Stimulated activated naive B cell treated with anti-CD40 and anti-IgM and Interleukin-4, amounts not matched to agents 10 μg/mL and 1 μg/mL and 100 μg/mL, for 72 hours (primary cell): Measurements from ENCODE around the gene SHISA9.
"Not testable (repeated sequence)": the region's sequence is repeated elsewhere in the genome, so short reads cannot be mapped to it uniquely, and the experiment has no call there.

Experiments
- ATAC-seq, 2 donors: fragments of 150-1000 bp; cut with Tn5 transposase; replicated peaks; 2 replicates each; pipeline ENCODE4 v1.10.0; 2021; ENCODE audit warnings: moderate library complexity in 1 of 2
- DNase-seq: peaks from one replicate; pipeline ENCODE4 v3.0.0; 2021
- H3K27ac Mint-ChIP-seq: one replicate; pipeline ENCODE4 v1.8.0; 2022; ENCODE audit warnings: mild to moderate bottlenecking, mixed read lengths
- H3K27me3 Mint-ChIP-seq, 2 donors: one replicate each; pipeline ENCODE4 v1.8.0; 2022; ENCODE audit warnings: mixed read lengths in 2 of 2
- H3K36me3 Mint-ChIP-seq, 2 donors: one replicate each; pipeline ENCODE4 v1.8.0; 2022; ENCODE audit warnings: mixed read lengths in 2 of 2, mild to moderate bottlenecking in 1 of 2
- H3K4me1 Mint-ChIP-seq, 2 donors: one replicate each; pipeline ENCODE4 v1.8.0; 2022; ENCODE audit warnings: mixed read lengths in 2 of 2, mild to moderate bottlenecking in 1 of 2
- H3K4me3 Mint-ChIP-seq, 2 donors: one replicate each; pipeline ENCODE4 v1.8.0; 2022; ENCODE audit warnings: mild to moderate bottlenecking in 2 of 2, mixed read lengths in 2 of 2, moderate library complexity in 1 of 2
- H3K9me3 Mint-ChIP-seq, 2 donors: one replicate each; pipeline ENCODE4 v1.8.0; 2022; ENCODE audit warnings: mixed read lengths in 2 of 2, mild to moderate bottlenecking in 1 of 2

The SHISA9 gene

GRCh38 chr16:12901597-12902461 is at the start of gene SHISA9:
Gene SHISA9, plus strand, starts transcription at chr16:12901598.
- no peak for DNase-seq
- H3K27ac Mint-ChIP-seq, result peak within 1 kb of the TSS; percentile 56
- peaks cover 53 to 82% of the 10 kb centered on the region in 2 donors for H3K27me3 Mint-ChIP-seq
- H3K36me3 Mint-ChIP-seq, result no peaks in the 10 kb centered on the region
- H3K4me1 Mint-ChIP-seq, result peaks cover 6 to 10% of the 10 kb centered on the region in 2 donors
- no peaks in the 10 kb centered on the region for H3K9me3 Mint-ChIP-seq
- ATAC-seq, result no peak
- H3K4me3 Mint-ChIP-seq, result peak within 1 kb of the TSS; percentile 63 to 66

GRCh38 chr16:12853972-12854371 is 47.4 kb upstream of the SHISA9 start:
- Mint-ChIP-seq H3K4me1 (no peaks in the 10 kb centered on the region), H3K36me3 (peaks cover 0 to 4% of the 10 kb centered on the region in 2 donors), H3K4me3 (no peak overlapping the region), H3K27me3 (peaks cover 13 to 17% of the 10 kb centered on the region in 2 donors), H3K9me3 (peaks cover 5 to 13% of the 10 kb centered on the region in 2 donors), H3K27ac (no peak overlapping the region)
- no peak for ATAC-seq
- DNase-seq, result no peak

GRCh38 chr16:12857435-12857834 is 44.0 kb upstream of the SHISA9 start:
- DNase-seq, H3K27ac Mint-ChIP-seq, H3K4me1 Mint-ChIP-seq, H3K36me3 Mint-ChIP-seq, ATAC-seq, H3K4me3 Mint-ChIP-seq: not testable (repeated sequence)
- Mint-ChIP-seq H3K9me3 (peaks cover 5 to 13% of the 10 kb centered on the region in 2 donors), H3K27me3 (peaks cover 7 to 14% of the 10 kb centered on the region in 2 donors)

- ATAC-seq (no peak), DNase-seq (no peak)
- Mint-ChIP-seq H3K4me3 (no peak overlapping the region), H3K9me3 (peaks cover 3 to 4% of the 10 kb centered on the region in 2 donors), H3K36me3 (peaks cover 0 to 2% of the 10 kb centered on the region in 2 donors), H3K4me1 (no peaks in the 10 kb centered on the region), H3K27ac (no peak overlapping the region), H3K27me3 (peaks cover 14 to 30% of the 10 kb centered on the region in 2 donors)
Measured at GRCh38 chr16:12862327-12862726, 39.1 kb upstream of the SHISA9 start.

GRCh38 chr16:12862941-12863340 is 38.5 kb upstream of the SHISA9 start:
- peaks cover 14 to 30% of the 10 kb centered on the region in 2 donors for H3K27me3 Mint-ChIP-seq
- no peak overlapping the region for H3K4me3 Mint-ChIP-seq
- H3K36me3 Mint-ChIP-seq, result no peaks in the 10 kb centered on the region
- H3K4me1 Mint-ChIP-seq, result no peaks in the 10 kb centered on the region
- DNase-seq, result no peak
- no peak for ATAC-seq
- no peak overlapping the region for H3K27ac Mint-ChIP-seq
- peaks cover 0 to 1% of the 10 kb centered on the region in 2 donors for H3K9me3 Mint-ChIP-seq

GRCh38 chr16:12866981-12867551 is 34.3 kb upstream of the SHISA9 start:
- Mint-ChIP-seq H3K4me1 (peaks cover 7 to 13% of the 10 kb centered on the region in 2 donors), H3K9me3 (peaks cover 13 to 15% of the 10 kb centered on the region in 2 donors), H3K36me3 (no peaks in the 10 kb centered on the region), H3K4me3 (no peak overlapping the region), H3K27me3 (peaks cover 14 to 20% of the 10 kb centered on the region in 2 donors), H3K27ac (no peak overlapping the region)
- ATAC-seq (no peak), DNase-seq (no peak)

GRCh38 chr16:12868169-12868568 is 33.2 kb upstream of the SHISA9 start:
- DNase-seq (no peak), ATAC-seq (no peak)
- Mint-ChIP-seq H3K27me3 (peaks cover 6 to 11% of the 10 kb centered on the region in 2 donors), H3K4me3 (no peak overlapping the region), H3K9me3 (peaks cover 13 to 16% of the 10 kb centered on the region in 2 donors), H3K27ac (no peak overlapping the region), H3K36me3 (no peaks in the 10 kb centered on the region), H3K4me1 (peaks cover 8 to 15% of the 10 kb centered on the region in 2 donors)

- no peak for ATAC-seq
- H3K36me3 Mint-ChIP-seq, result no peaks in the 10 kb centered on the region
- no peak for DNase-seq
- peaks cover 8 to 20% of the 10 kb centered on the region in 2 donors for H3K4me1 Mint-ChIP-seq
- H3K9me3 Mint-ChIP-seq, result peaks cover 13 to 16% of the 10 kb centered on the region in 2 donors
- H3K4me3 Mint-ChIP-seq, result no peak overlapping the region
- H3K27ac Mint-ChIP-seq, result no peak overlapping the region
- H3K27me3 Mint-ChIP-seq, result peaks cover 5 to 10% of the 10 kb centered on the region in 2 donors
Measured at GRCh38 chr16:12868788-12869187, 32.6 kb upstream of the SHISA9 start.

GRCh38 chr16:12869698-12870427 is 31.5 kb upstream of the SHISA9 start:
- Mint-ChIP-seq H3K27ac (no peak overlapping the region), H3K4me3 (no peak overlapping the region), H3K9me3 (peaks cover 13 to 16% of the 10 kb centered on the region in 2 donors), H3K36me3 (no peaks in the 10 kb centered on the region), H3K4me1 (peaks cover 8 to 20% of the 10 kb centered on the region in 2 donors), H3K27me3 (no peaks in the 10 kb centered on the region)
- DNase-seq (no peak), ATAC-seq (no peak)

- Mint-ChIP-seq H3K4me1 (peaks cover 8 to 20% of the 10 kb centered on the region in 2 donors), H3K36me3 (no peaks in the 10 kb centered on the region), H3K27ac (peak overlapping the region; percentile 2), H3K27me3 (no peaks in the 10 kb centered on the region), H3K9me3 (peaks cover 11 to 16% of the 10 kb centered on the region in 2 donors), H3K4me3 (no peak overlapping the region)
- DNase-seq, result no peak
- ATAC-seq, result no peak
Measured at GRCh38 chr16:12871784-12872183, 29.6 kb upstream of the SHISA9 start.

- H3K27me3 Mint-ChIP-seq, result peaks cover 0 to 5% of the 10 kb centered on the region in 2 donors
- H3K27ac Mint-ChIP-seq, result no peak overlapping the region
- peaks cover 11 to 16% of the 10 kb centered on the region in 2 donors for H3K9me3 Mint-ChIP-seq
- H3K4me3 Mint-ChIP-seq, result no peak overlapping the region
- no peak for DNase-seq
- peaks cover 5 to 14% of the 10 kb centered on the region in 2 donors for H3K4me1 Mint-ChIP-seq
- no peak for ATAC-seq
- H3K36me3 Mint-ChIP-seq, result no peaks in the 10 kb centered on the region
Measured at GRCh38 chr16:12874186-12874585, 27.2 kb upstream of the SHISA9 start.

- no peak overlapping the region for H3K27ac Mint-ChIP-seq
- no peaks in the 10 kb centered on the region for H3K36me3 Mint-ChIP-seq
- ATAC-seq, result no peak
- peaks cover 3 to 10% of the 10 kb centered on the region in 2 donors for H3K4me1 Mint-ChIP-seq
- DNase-seq, result no peak
- H3K27me3 Mint-ChIP-seq, result peaks cover 0 to 5% of the 10 kb centered on the region in 2 donors
- H3K4me3 Mint-ChIP-seq, result no peak overlapping the region
- H3K9me3 Mint-ChIP-seq, result peaks cover 4 to 5% of the 10 kb centered on the region in 2 donors
Measured at GRCh38 chr16:12876778-12877177, 24.6 kb upstream of the SHISA9 start.

- Mint-ChIP-seq H3K4me1 (no peaks in the 10 kb centered on the region), H3K9me3 (peaks cover 0 to 3% of the 10 kb centered on the region in 2 donors), H3K27ac (peak overlapping the region; percentile 42), H3K36me3 (no peaks in the 10 kb centered on the region), H3K27me3 (peaks cover 0 to 5% of the 10 kb centered on the region in 2 donors), H3K4me3 (no peak overlapping the region)
- no peak for DNase-seq
- no peak for ATAC-seq
Measured at GRCh38 chr16:12878973-12879372, 22.4 kb upstream of the SHISA9 start.

GRCh38 chr16:12879812-12880211 is 21.6 kb upstream of the SHISA9 start:
- DNase-seq (no peak), ATAC-seq (no peak)
- Mint-ChIP-seq H3K4me1 (no peaks in the 10 kb centered on the region), H3K4me3 (no peak overlapping the region), H3K36me3 (no peaks in the 10 kb centered on the region), H3K9me3 (peaks cover 0 to 3% of the 10 kb centered on the region in 2 donors), H3K27me3 (peaks cover 0 to 5% of the 10 kb centered on the region in 2 donors), H3K27ac (no peak overlapping the region)
